HCT116 (cell line): Measurements from ENCODE around the gene ZNHIT2. TPM values are rescaled to one million over a fixed set of nuclear protein-coding genes. Genes with fewer than 3 reads are reported as not detected.

ENCODE experiments used
- ATAC-seq: fragments of 200-7000 bp; cut with Tn5 transposase; 2 replicates; pipeline ENCODE4 v1.9.1; 2020; ENCODE audit warnings: mild to moderate bottlenecking, moderate library complexity
- BruUV-seq: library from RNA; stranded (reverse); fragments of 400-500 nt; replicated peaks from 2 replicates; lab custom pipeline; 2021; lab: Mats Ljungman, UMichigan
- CTCF ChIA-PET: fragments of 300-600 bp; sonication (Branson Sonifier 250); formaldehyde crosslinking; loops from one replicate; lab custom pipeline; 2021; ENCODE audit warnings: antibody characterized with exemption; lab: Charles Lee
- POLR2A ChIA-PET: fragments of 300-600, 350-600 bp; sonication (Branson Sonifier 250); formaldehyde crosslinking; loops from one replicate; lab custom pipeline; 2021; ENCODE audit warnings: antibody characterized with exemption; lab: Charles Lee
- RAD21 ChIA-PET, 2 experiments: fragments of 300-600 bp; sonication (Branson Sonifier 250); formaldehyde crosslinking; loops; one replicate each; lab custom pipeline; 2023; ENCODE audit warnings: low total read pairs in 2 of 2; ENCODE audit not compliant: uncharacterized antibody in 2 of 2, unreplicated experiment in 2 of 2, low non-redundant PET in 1 of 2; lab: Charles Lee
- DNase-seq: peaks from one replicate; pipeline ENCODE4 v3.0.0-alpha.2; 2010; ENCODE audit warnings: low read depth, low spot score
- H2AFZ ChIP-seq: fragments of 200-600 bp; shearing (Covaris generic), sonication (generic); 2 replicates; pipeline ENCODE4 v1.6.1; 2017; ENCODE audit warnings: low read depth, mixed run types, mixed read lengths, antibody characterized with exemption, low read length; ENCODE audit not compliant: poor library complexity, severe bottlenecking
- H3K27ac ChIP-seq: 2 replicates; pipeline ENCODE4 v1.5.1; 2012; ENCODE audit warnings: low read depth, low read length
- H3K27me3 ChIP-seq: fragments of 200-600 bp; sonication (generic); 2 replicates; pipeline ENCODE4 v1.6.1; 2016; ENCODE audit warnings: mixed run types, low read length, mixed read lengths; ENCODE audit not compliant: insufficient read depth
- H3K36me3 ChIP-seq, 2 experiments: fragments of 200-500 bp in 1 of 2; fragments of 200-600 bp in 1 of 2; sonication (Bioruptor generic) in 1 of 2; sonication (generic) in 1 of 2; 2 replicates each; pipeline versions ENCODE4 v1.5.1 to v1.6.1; 2014 to 2016; ENCODE audit warnings: low read length in 2 of 2, inconsistent platforms in 1 of 2, mixed read lengths in 1 of 2, mixed run types in 1 of 2; ENCODE audit not compliant: insufficient read depth in 2 of 2, control insufficient read depth in 1 of 2
- H3K4me1 ChIP-seq, 2 experiments: fragments of 200-600 bp in 1 of 2; sonication (generic) in 1 of 2; 2 replicates each; pipeline versions ENCODE4 v1.5.1 to v1.6.1; 2012 to 2017; ENCODE audit warnings: low read length in 2 of 2, inconsistent platforms in 1 of 2, mild to moderate bottlenecking in 1 of 2, mixed read lengths in 1 of 2, mixed run types in 1 of 2, moderate library complexity in 1 of 2; ENCODE audit not compliant: insufficient read depth in 2 of 2, control insufficient read depth in 1 of 2
- H3K4me2 ChIP-seq: fragments of 200-600 bp; sonication (generic); 2 replicates; pipeline ENCODE4 v1.6.1; 2017; ENCODE audit warnings: mixed run types, low read length, mixed read lengths
- H3K4me3 ChIP-seq, 2 experiments: fragments of 200-600 bp in 1 of 2; sonication (generic) in 1 of 2; replicated peaks in 1 of 2; 2 replicates each; pipeline ENCODE4 v1.5.1; 2011 to 2016; ENCODE audit warnings: low read length in 2 of 2, control low read depth in 1 of 2, low read depth in 1 of 2, mild to moderate bottlenecking in 1 of 2, mixed read lengths in 1 of 2, mixed run types in 1 of 2
- H3K79me2 ChIP-seq: fragments of 200-600 bp; sonication (generic); 2 replicates; pipeline ENCODE4 v1.6.1; 2017; ENCODE audit warnings: mild to moderate bottlenecking, mixed run types, low read length, moderate library complexity, mixed read lengths; ENCODE audit not compliant: insufficient read depth
- H3K9ac ChIP-seq: fragments of 200-600 bp; sonication (generic); 2 replicates; pipeline ENCODE4 v1.6.1; 2016; ENCODE audit warnings: low read length, mixed read lengths
- H3K9me2 ChIP-seq: fragments of 200-600 bp; sonication (generic), shearing (Covaris generic); 2 replicates; pipeline ENCODE4 v1.6.1; 2017; ENCODE audit warnings: mixed run types, mild to moderate bottlenecking, moderate library complexity; ENCODE audit not compliant: insufficient read depth
- H3K9me3 ChIP-seq, 2 experiments: fragments of 200-500 bp in 1 of 2; fragments of 200-600 bp in 1 of 2; sonication (Bioruptor generic) in 1 of 2; sonication (generic) in 1 of 2; 2 replicates each; pipeline ENCODE4 v1.6.1; 2014 to 2017; ENCODE audit warnings: low read length in 2 of 2, mixed read lengths in 2 of 2, inconsistent platforms in 1 of 2, low read depth in 1 of 2, mild to moderate bottlenecking in 1 of 2, mixed run types in 1 of 2, moderate library complexity in 1 of 2; ENCODE audit not compliant: control insufficient read depth in 1 of 2, insufficient read depth in 1 of 2
- H4K20me1 ChIP-seq: fragments of 200-600 bp; sonication (generic), shearing (Covaris generic); 2 replicates; pipeline ENCODE4 v1.6.1; 2017; ENCODE audit warnings: mixed run types, mild to moderate bottlenecking, moderate library complexity; ENCODE audit not compliant: insufficient read depth
- CEBPB ChIP-seq: IDR thresholded peaks from 2 replicates; pipeline ENCODE4 v1.6.1; 2012; ENCODE audit warnings: low read depth
- ZFX ChIP-seq: fragments of 450-650 bp; IDR thresholded peaks from 2 replicates; pipeline ENCODE4 v1.6.1; 2017
- ZNF274 ChIP-seq: fragments of 200-500 bp; sonication (Bioruptor generic); IDR thresholded peaks from 2 replicates; pipeline ENCODE4 v1.6.1; 2014; ENCODE audit warnings: mild to moderate bottlenecking, low read depth, low read length, inconsistent platforms
- intact Hi-C: fragments of 100-400 bp; cut with micrococcal nuclease; formaldehyde crosslinking; loops from 2 replicates; pipeline ENCODE4 v1.10.0; 2022
- total RNA-seq: library from RNA; stranded (reverse); gene quantifications from one replicate; pipeline ENCODE4 v1.2.1, GENCODE V29; 2021; ENCODE audit not compliant: unreplicated experiment
- TF ChIP-seq, protein P1 (sequence below): IDR thresholded peaks from 2 replicates; pipeline ENCODE4 v1.6.1; 2012; ENCODE audit warnings: low read depth

The ZNHIT2 gene
- total RNA-seq, 1 experiment from 2014 or later = 18.8 TPM

GRCh38 chr11:65108469-65109123 is 8.9 kb downstream of the ZNHIT2 start:
- CTCF ChIA-PET = interaction anchor here (1.0 to 1.3 kb wide), 2 partner anchors 12 to 13 kb away, joined by 3 read pairs; partner anchors contain the start of genes FAU and MRPL49
- no peak overlapping the region for H3K9ac ChIP-seq

More at GRCh38 chr11:65108469-65109123, 8.9 kb downstream of the ZNHIT2 start:
- TF ChIP-seq CEBPB (no peak), ZFX (no peak), ZNF274 (no peak)
- TF ChIP-seq, protein P1, sequence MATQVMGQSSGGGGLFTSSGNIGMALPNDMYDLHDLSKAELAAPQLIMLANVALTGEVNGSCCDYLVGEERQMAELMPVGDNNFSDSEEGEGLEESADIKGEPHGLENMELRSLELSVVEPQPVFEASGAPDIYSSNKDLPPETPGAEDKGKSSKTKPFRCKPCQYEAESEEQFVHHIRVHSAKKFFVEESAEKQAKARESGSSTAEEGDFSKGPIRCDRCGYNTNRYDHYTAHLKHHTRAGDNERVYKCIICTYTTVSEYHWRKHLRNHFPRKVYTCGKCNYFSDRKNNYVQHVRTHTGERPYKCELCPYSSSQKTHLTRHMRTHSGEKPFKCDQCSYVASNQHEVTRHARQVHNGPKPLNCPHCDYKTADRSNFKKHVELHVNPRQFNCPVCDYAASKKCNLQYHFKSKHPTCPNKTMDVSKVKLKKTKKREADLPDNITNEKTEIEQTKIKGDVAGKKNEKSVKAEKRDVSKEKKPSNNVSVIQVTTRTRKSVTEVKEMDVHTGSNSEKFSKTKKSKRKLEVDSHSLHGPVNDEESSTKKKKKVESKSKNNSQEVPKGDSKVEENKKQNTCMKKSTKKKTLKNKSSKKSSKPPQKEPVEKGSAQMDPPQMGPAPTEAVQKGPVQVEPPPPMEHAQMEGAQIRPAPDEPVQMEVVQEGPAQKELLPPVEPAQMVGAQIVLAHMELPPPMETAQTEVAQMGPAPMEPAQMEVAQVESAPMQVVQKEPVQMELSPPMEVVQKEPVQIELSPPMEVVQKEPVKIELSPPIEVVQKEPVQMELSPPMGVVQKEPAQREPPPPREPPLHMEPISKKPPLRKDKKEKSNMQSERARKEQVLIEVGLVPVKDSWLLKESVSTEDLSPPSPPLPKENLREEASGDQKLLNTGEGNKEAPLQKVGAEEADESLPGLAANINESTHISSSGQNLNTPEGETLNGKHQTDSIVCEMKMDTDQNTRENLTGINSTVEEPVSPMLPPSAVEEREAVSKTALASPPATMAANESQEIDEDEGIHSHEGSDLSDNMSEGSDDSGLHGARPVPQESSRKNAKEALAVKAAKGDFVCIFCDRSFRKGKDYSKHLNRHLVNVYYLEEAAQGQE = no peak
- ATAC-seq (no peak), DNase-seq (no peak)
- H3K36me3 ChIP-seq = no peaks in the 10 kb centered on the region
- H3K4me3 ChIP-seq = no peak overlapping the region
- H4K20me1 ChIP-seq = no peaks in the 10 kb centered on the region
- ChIA-PET POLR2A (no interaction called here), RAD21 (no interaction called here)
- H3K27me3 ChIP-seq = no peaks in the 10 kb centered on the region
- no peak overlapping the region for H2AFZ ChIP-seq
- no TSS peak for BruUV-seq
- intact Hi-C loops = no loop called here
- no peak overlapping the region for H3K4me2 ChIP-seq
- H3K79me2 ChIP-seq = peaks cover 8% of the 10 kb centered on the region; the same call in 1 of the 2 replicates
- no peak overlapping the region for H3K27ac ChIP-seq
- H3K9me3 ChIP-seq = no peaks in the 10 kb centered on the region
- H3K9me2 ChIP-seq = no peaks in the 10 kb centered on the region
- H3K4me1 ChIP-seq = peaks cover 15 to 30% of the 10 kb centered on the region in 2 experiments
